GM12878 (cell line): Measurements from ENCODE around the gene BCS1L. TPM values are rescaled to one million over a fixed set of nuclear protein-coding genes. Genes with fewer than 3 reads are reported as not detected.

Experiments
- ATAC-seq: fragments of 200-7000 bp; cut with Tn5 transposase; 3 replicates; pipeline ENCODE4 v1.9.1; 2020; ENCODE audit warnings: mild to moderate bottlenecking, moderate library complexity
- BruUV-seq: library from RNA; stranded (reverse); fragments of 400-500 nt; replicated peaks from 2 replicates; lab custom pipeline; 2021; lab: Mats Ljungman, UMichigan
- CTCF ChIA-PET: fragments of 300-600 bp; sonication (Branson Sonifier 250); formaldehyde crosslinking; extraction: SDS; loops from one replicate; lab custom pipeline; 2021; ENCODE audit warnings: inconsistent platforms; lab: Yijun Ruan, JAX
- POLR2A ChIA-PET: fragments of 350-600 bp; formaldehyde crosslinking; extraction: SDS; loops from one replicate; lab custom pipeline; 2021; ENCODE audit warnings: inconsistent platforms; lab: Charles Lee
- RAD21 ChIA-PET: fragments of 300-600 bp; sonication (Branson Sonifier 250); formaldehyde crosslinking; loops from one replicate; lab custom pipeline; 2023; ENCODE audit warnings: antibody characterized with exemption; ENCODE audit not compliant: unreplicated experiment; lab: Charles Lee
- SMC1A ChIA-PET: fragments of 300-600 bp; sonication (Branson Sonifier 250); formaldehyde crosslinking; loops from one replicate; lab custom pipeline; 2023; ENCODE audit not compliant: unreplicated experiment, uncharacterized antibody; lab: Charles Lee
- DNase-seq: peaks from one replicate; pipeline ENCODE4 v3.0.0-alpha.2; 2011; ENCODE audit warnings: low read depth, low spot score
- FAIRE-seq: peaks from 3 replicates; lab custom pipeline; 2011; peaks lifted over from hg19 to GRCh38; lab: Jason Lieb, UNC
- H2AFZ ChIP-seq: 2 replicates; pipeline ENCODE4 v1.6.0; 2011; ENCODE audit warnings: low read depth, low read length, control low read depth; ENCODE audit not compliant: control insufficient read depth
- H3K27ac ChIP-seq: 2 replicates; pipeline ENCODE4 v1.5.1; 2011; ENCODE audit warnings: control low read depth; ENCODE audit not compliant: control insufficient read depth, insufficient read depth
- H3K27me3 ChIP-seq, 2 experiments: replicated peaks in 1 of 2; 2 replicates each; pipeline versions ENCODE4 v1.6.0 to v1.6.1; 2011; ENCODE audit warnings: low read length in 1 of 2; ENCODE audit not compliant: control insufficient read depth in 2 of 2, insufficient read depth in 2 of 2
- H3K36me3 ChIP-seq, 2 experiments: 2 replicates each; pipeline ENCODE4 v1.5.1; 2011; ENCODE audit warnings: low read length in 1 of 2; ENCODE audit not compliant: control insufficient read depth in 2 of 2, insufficient read depth in 2 of 2
- H3K4me1 ChIP-seq: 2 replicates; pipeline ENCODE4 v1.6.1; 2011; ENCODE audit warnings: mild to moderate bottlenecking, low read length, moderate library complexity, mixed read lengths; ENCODE audit not compliant: control insufficient read depth, insufficient read depth
- H3K4me2 ChIP-seq: 2 replicates; pipeline ENCODE4 v1.6.0; 2011; ENCODE audit warnings: control low read depth; ENCODE audit not compliant: control insufficient read depth, insufficient read depth
- H3K4me3 ChIP-seq: fragments of 200-600 bp; sonication (generic); 2 replicates; pipeline ENCODE4 v1.5.1; 2016
- H3K79me2 ChIP-seq: 2 replicates; pipeline ENCODE4 v1.6.0; 2011; ENCODE audit warnings: low read length; ENCODE audit not compliant: control insufficient read depth, insufficient read depth
- H3K9ac ChIP-seq: 2 replicates; pipeline ENCODE4 v1.8.0; 2011; ENCODE audit warnings: low read length, control low read depth, mixed read lengths; ENCODE audit not compliant: control insufficient read depth, insufficient read depth
- H3K9me3 ChIP-seq: replicated peaks from 3 replicates; pipeline ENCODE4 v1.5.1; 2011; ENCODE audit warnings: mild to moderate bottlenecking, low read length; ENCODE audit not compliant: control insufficient read depth, insufficient read depth
- H4K20me1 ChIP-seq: 2 replicates; pipeline ENCODE4 v1.6.0; 2011; ENCODE audit not compliant: control insufficient read depth, insufficient read depth
- ASH2L ChIP-seq: fragments of 300-600, 200-600 bp; sonication (generic); IDR thresholded peaks from 2 replicates; pipeline ENCODE4 v1.6.1; 2017; ENCODE audit warnings: low read depth, mild to moderate bottlenecking, borderline replicate concordance
- CBX5 ChIP-seq: sonication (generic); IDR thresholded peaks from 2 replicates; pipeline ENCODE4 v1.6.1; 2016; ENCODE audit warnings: low read depth, moderate library complexity, mild to moderate bottlenecking, inconsistent platforms
- CHD2 ChIP-seq: IDR thresholded peaks from 2 replicates; pipeline ENCODE4 v1.6.1; 2011; ENCODE audit warnings: low read depth, low read length, improper control_type of control experiment, borderline replicate concordance
- FOXK2 ChIP-seq: fragments of 450-650 bp; IDR thresholded peaks from 2 replicates; pipeline ENCODE4 v1.6.1; 2017; ENCODE audit warnings: mild to moderate bottlenecking, moderate library complexity
- HDAC6 ChIP-seq: fragments of 200-600 bp; sonication (generic); IDR thresholded peaks from one replicate; pipeline ENCODE4 v1.8.0; 2017; ENCODE audit warnings: antibody characterized with exemption; ENCODE audit not compliant: unreplicated experiment
- MXI1 ChIP-seq: fragments of 150-350 bp; IDR thresholded peaks from 2 replicates; pipeline ENCODE4 v1.6.1; 2011; ENCODE audit warnings: low read depth, mild to moderate bottlenecking, inconsistent platforms, low read length, improper control_type of control experiment
- NR2C2 ChIP-seq: IDR thresholded peaks from 2 replicates; pipeline ENCODE4 v1.6.1; 2011; ENCODE audit warnings: borderline replicate concordance, low read depth; ENCODE audit not compliant: control insufficient read depth, insufficient read length
- PAX5 ChIP-seq: IDR thresholded peaks from 2 replicates; pipeline ENCODE4 v1.6.1; 2011; ENCODE audit warnings: low read depth, low read length, borderline replicate concordance
- PAX8 ChIP-seq: fragments of 450-650 bp; IDR thresholded peaks from 2 replicates; pipeline ENCODE4 v1.6.1; 2017; ENCODE audit warnings: mild to moderate bottlenecking, moderate library complexity
- RCOR1 ChIP-seq: conservative IDR thresholded peaks from 2 replicates; pipeline ENCODE4 v1.6.1; 2012; ENCODE audit warnings: low read depth, low read length, improper control_type of control experiment
- SIX5 ChIP-seq: IDR thresholded peaks from 2 replicates; pipeline ENCODE4 v1.6.1; 2011; ENCODE audit warnings: mild to moderate bottlenecking, low read depth, low read length, moderate library complexity; ENCODE audit not compliant: severe bottlenecking
- SMAD1 ChIP-seq: fragments of 450-650 bp; IDR thresholded peaks from 2 replicates; pipeline ENCODE4 v1.6.1; 2018; ENCODE audit warnings: mild to moderate bottlenecking, low read depth; ENCODE audit not compliant: partially characterized antibody
- TCF12 ChIP-seq: IDR thresholded peaks from 2 replicates; pipeline ENCODE4 v1.6.1; 2011; ENCODE audit warnings: low read depth, mild to moderate bottlenecking, low read length
- WGBS: methylation state at CpG from one replicate; pipeline ENCODE4 v1.1.6; 2016; ENCODE audit warnings: low lambda C conversion rate; ENCODE audit not compliant: insufficient replicate concordance, insufficient coverage; ENCODE audit errors: missing lambda C conversion rate; 5-methylcytosine and 5-hydroxymethylcytosine counted together
- in situ Hi-C: fragments of 300-500 bp; cut with MboI; formaldehyde crosslinking; loops from 9 replicates; pipeline ENCODE4 v1.14.3; 2018; ENCODE audit warnings: mixed read lengths
- intact Hi-C: fragments of 100-400 bp; cut with micrococcal nuclease; formaldehyde crosslinking; loops from one replicate; pipeline ENCODE4 v1.14.2; 2022; ENCODE audit not compliant: unreplicated experiment
- polyA plus RNA-seq, 11 experiments: library from polyadenylated mRNA; depleted of rRNA in 4 of 11; unstranded in 6 of 11; stranded (reverse) in 5 of 11; fragments of >200 nt; fragmentation: Nextera tagmentation in 4 of 11; fragmentation: Illumina TruSeq in 1 of 11; extraction: Ambion mirVana in 4 of 11; extraction: Trizol in 1 of 11; gene quantifications; 1 replicate in 1 of 11; 2 replicates in 10 of 11; pipeline versions ENCODE4 v1.2.1 to v1.2.3, GENCODE V29; 2011 to 2016; ENCODE audit warnings: inconsistent platforms in 2 of 11, missing spikeins in 2 of 11, low read depth in 1 of 11
- total RNA-seq, 4 experiments: library from RNA; depleted of rRNA in 3 of 4; stranded (reverse); fragments of >200 nt in 3 of 4; fragmentation: Illumina TruSeq in 1 of 4; extraction: Trizol in 1 of 4; gene quantifications; 2 replicates each; pipeline versions ENCODE4 v1.2.1 to v1.2.3, GENCODE V29; 2013 to 2021
- TF ChIP-seq, protein P1 (sequence below): IDR thresholded peaks from 2 replicates; pipeline ENCODE4 v1.6.1; 2011; ENCODE audit warnings: low read depth, mild to moderate bottlenecking, low read length, moderate library complexity, borderline replicate concordance; ENCODE audit errors: extremely low read depth

BCS1L gene
- total and polyA plus RNA-seq, 10 of the 15 experiments (the other 5 are each of a cell fraction or from before 2014, with no cell fraction given), result 40.4 to 114 (median 65.2) TPM

DNA sequence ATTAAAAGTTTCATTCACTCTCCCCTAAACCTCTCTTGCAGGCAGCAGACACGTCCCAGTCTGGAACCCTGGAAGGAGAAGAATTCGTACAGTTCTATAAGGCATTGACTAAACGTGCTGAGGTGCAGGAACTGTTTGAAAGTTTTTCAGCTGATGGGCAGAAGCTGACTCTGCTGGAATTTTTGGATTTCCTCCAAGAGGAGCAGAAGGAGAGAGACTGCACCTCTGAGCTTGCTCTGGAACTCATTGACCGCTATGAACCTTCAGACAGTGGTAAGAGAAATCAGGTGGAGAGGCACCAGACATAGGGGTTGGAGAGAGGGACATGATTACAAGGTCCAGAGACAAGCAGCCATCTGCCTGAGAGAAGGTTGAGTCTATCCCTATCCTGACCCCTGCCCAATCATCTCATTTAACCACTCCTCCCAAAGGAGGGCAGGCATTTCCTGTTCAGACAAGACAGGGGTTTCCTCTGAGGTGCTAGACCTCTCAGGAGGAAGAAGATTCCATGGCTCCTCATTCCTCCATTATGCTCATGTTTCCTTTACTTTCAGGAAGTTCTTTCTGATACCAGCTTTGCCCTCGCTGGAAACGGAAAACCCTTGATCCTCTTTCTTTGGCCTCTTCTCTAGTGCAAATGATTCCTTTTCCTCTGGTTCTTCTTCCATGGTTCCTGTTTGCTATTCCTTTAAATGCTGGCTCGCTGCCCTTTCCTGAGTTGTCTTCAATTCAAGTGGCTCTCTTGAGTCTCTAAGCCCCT is 36.7 kb upstream of the BCS1L start (continued):
- TF ChIP-seq NR2C2 (no peak), TCF12 (no peak), PAX5 (no peak), PAX8 (no peak), SMAD1 (no peak), SIX5 (no peak), CHD2 (no peak), CBX5 (no peak)
- TF ChIP-seq, protein P1, sequence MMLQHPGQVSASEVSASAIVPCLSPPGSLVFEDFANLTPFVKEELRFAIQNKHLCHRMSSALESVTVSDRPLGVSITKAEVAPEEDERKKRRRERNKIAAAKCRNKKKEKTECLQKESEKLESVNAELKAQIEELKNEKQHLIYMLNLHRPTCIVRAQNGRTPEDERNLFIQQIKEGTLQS, result no peak
- TF ChIP-seq, all 136 proteins: peak for 0

DNA sequence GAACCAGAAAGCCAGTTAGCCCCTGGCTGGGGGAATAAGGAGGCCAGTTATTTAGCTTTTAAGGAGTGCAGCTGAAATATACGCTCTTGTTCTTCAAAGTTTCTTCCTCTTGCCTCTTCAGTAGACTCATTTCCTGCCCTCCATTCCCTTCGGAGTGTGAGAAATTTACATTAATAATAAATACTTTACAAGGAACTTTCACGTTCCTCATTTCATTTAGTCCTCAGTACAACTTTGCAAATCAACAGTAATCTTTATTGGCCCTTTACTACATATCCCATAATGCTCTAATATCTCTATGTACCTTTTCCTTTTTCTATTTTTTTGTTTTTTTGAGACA is 36.1 kb upstream of the BCS1L start:
- Histone ChIP-seq H3K27ac (no peak overlapping the region), H3K36me3 (no peaks in the 10 kb centered on the region), H3K79me2 (no peaks in the 10 kb centered on the region), H3K27me3 (no peaks in the 10 kb centered on the region), H3K4me1 (no peaks in the 10 kb centered on the region), H4K20me1 (no peaks in the 10 kb centered on the region), H3K4me2 (no peak overlapping the region), H2AFZ (no peak overlapping the region), H3K4me3 (no peak overlapping the region), H3K9me3 (no peaks in the 10 kb centered on the region), H3K9ac (no peak overlapping the region)
- intact Hi-C loops (no loop called here), in situ Hi-C loops (no loop called here)
- FAIRE-seq (no peak), DNase-seq (no peak), ATAC-seq (no peak)
- ChIA-PET CTCF (no interaction called here), SMC1A (no interaction called here), RAD21 (no interaction called here), POLR2A (no interaction called here)
- 20% methylated on average over 3 of the region's 3 CpGs for WGBS
- BruUV-seq, result no TSS peak
- no peak for TF ChIP-seq FOXK2
- TF ChIP-seq MXI1, result no peak
- TF ChIP-seq RCOR1, result no peak
- no peak for TF ChIP-seq HDAC6
- TF ChIP-seq ASH2L, result no peak
